Measurements from ENCODE around the gene GPRIN3. TPM values are rescaled to one million over a fixed set of nuclear protein-coding genes. Genes with fewer than 3 reads are reported as not detected.

The GPRIN3 gene
- total RNA-seq, 2 donors from 2014 or later = 5.3 to 5.7 TPM

DNA sequence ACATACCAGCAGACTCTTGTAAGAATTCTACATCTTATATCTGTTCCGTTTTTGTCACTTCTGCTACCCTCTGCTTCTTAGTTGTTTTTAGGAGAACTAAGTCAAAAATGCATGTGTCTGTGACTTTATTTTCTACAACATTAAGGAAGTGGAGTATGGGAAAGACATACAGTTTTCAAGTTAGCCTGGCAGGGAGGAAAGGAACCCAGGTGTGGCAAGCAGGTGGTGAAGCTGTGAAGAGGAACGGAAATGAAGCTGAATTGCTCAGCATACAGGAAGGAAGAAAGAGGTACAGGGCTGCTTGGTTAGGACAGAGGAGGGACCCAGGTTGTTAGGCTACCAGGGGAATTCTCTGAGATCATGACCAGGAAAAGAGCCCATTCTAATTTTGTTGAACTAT lies 9.4 kb downstream of the GPRIN3 start:
- intact Hi-C loops (cut with DNase I) = no loop called here
- peak; percentile 35 for ATAC-seq
- no peak for DNase-seq

DNA sequence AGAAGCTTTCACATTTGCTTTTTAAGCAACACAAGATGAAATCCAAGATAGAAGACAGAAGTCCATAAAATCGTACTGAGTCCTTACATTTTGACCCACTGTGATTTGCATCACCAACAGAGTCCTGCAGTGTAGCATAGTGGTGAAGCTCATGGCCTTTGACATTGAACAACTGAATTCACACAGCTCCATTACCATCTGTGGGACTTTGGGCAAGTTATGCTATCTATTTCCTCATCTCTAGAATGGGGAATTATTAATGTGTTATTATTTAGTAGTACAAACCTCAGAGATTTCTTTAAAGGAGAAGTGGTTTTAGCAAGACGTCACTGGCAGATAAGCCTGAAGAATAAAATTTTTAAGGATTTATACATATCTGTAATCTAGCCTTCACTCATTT lies 10.7 kb downstream of the GPRIN3 start:
- DNase-seq = no peak
- intact Hi-C loops (cut with DNase I) = no loop called here

DNA sequence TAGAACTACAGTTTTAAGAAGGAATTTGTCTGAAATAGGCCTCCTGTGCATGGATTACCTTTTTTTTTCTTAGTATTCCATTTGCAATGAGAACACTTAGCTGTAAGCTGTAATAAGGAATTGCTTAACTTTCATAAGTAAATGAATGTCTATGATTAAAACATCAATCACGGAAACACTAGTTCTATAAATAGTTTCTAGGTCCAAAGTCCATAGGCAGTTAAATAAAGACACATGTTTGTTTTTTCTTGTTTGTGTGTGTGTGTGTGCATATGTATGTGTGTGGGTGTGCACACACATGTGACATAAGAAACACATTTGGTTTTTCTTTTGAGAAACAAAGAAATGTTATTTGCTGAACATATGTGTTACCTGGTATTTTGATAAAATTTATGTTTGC lies 11.2 kb downstream of the GPRIN3 start:
- intact Hi-C loops (cut with DNase I) = no loop called here
- ATAC-seq = no peak
- no peak for DNase-seq

More for the DNA sequence above, 10.7 kb downstream of the GPRIN3 start:
- no peak for ATAC-seq

DNA sequence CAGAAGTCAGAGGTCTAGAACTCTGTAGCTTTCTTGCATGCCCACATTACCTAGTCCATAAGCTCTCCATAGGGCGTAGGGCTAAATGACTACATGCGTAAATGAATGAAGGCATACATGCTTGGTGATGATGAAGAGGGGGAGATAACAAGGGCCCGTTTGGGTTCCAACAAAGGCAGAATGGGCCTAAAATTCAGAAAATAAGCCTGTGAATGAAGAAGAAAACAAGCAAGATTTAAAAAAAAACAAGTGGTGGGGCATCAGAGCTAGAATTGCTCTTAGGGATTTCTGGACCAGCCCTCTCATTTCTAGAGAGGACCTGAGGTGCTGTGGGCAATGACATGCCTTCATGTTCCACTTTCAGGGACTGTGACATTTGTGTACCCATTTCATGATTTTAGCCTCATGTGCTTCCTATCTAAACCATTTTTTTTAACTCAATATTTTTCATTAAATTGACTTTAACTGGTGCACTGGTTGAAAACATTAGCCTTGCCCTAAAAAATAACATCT lies 12.1 kb downstream of the GPRIN3 start:
- intact Hi-C loops (cut with DNase I) = no loop called here
- DNase-seq = no peak
- ATAC-seq = no peak

DNA sequence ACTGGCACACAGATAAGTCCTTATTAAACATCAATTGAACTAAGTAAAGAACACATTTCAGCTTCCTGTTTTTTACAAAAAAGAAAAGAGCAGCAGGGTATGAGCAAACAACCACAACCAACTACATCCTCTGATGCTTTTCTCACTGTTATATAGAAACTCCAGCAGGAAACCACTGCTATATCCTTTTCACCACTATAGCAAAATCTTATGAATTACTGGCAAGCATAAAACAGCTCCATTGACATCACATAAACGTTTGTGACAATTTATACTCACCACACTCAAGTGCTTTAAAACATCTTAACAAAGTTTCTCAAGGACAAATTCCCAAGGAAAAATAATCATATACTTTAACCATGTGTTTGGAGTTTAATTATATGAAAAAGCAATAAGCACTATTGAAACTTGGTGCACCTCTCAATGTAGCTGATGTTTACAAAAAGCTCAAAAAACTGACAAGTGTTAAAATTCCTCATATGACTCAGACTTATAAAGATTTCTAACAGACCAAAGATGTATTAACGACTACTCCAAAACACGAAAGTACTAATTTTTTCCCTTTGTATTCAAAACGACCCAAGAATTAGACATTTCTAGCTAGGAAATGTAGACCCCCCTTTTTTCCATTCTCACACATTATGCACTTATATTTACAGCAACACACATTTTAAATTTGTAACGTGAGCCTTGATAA lies 12.9 kb downstream of the GPRIN3 start:
- ATAC-seq = peak; percentile 33 to 48
- intact Hi-C loops (cut with DNase I) = no loop called here
- DNase-seq = no peak

DNA sequence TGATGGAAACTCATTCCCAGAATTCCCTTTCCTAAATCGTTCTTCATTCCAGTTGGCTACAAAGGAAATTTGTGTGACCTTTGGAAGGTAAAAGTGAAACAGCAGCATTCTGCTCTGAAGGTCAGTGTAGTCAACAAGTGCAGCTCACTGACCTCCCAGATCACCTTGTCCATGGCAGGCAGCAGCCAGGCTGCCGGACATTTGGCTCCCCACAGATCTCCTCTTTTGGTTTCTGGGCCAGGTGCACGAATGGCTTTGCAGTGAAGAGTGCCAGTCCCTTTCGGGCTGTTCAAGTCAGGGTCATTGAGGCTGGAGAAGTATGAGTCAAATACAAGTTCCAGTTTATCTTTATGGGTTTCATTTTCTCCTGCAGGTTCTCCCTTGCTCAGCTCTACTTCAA lies 14.3 kb downstream of the GPRIN3 start:
- intact Hi-C loops (cut with DNase I) = no loop called here
- no peak for DNase-seq
- no peak for ATAC-seq

DNA sequence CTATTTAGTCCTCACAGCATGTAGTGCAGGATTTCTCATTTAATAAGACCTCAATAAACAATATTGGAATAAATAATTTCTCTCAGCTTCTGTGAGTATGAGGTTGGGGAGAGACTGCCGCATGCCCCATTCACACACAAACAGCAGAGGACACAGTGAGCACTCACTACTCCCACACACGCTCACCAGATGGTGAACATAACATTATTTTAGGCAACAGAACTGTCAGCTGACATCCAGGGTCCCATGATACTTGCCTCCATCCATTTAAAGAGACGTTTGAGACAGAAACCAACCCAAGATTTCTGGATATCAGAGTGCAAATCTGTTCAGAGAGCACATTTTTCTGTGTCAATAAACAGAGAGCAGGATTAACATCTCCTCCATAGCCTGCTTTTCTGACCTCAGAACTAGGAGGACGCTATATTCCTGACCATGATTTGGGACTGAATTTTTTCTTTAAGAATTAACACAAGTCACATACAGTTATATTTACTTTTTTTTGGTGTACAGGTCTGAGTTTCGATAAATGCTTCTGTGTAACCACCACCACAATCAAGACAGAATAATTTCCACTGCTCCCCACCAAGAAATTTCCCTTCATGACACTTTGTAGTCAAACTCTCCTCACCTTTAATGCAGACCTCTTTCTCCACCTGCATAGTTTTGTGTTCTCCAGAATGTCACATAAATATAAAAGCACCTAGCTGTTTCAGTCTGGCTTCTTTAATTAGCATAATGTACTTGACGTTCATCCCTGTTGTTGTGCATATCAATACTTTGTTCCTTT lies 16.7 kb downstream of the GPRIN3 start:
- ATAC-seq = peak; percentile 73 to 75
- intact Hi-C loops (cut with DNase I) = no loop called here
- no peak for DNase-seq

DNA sequence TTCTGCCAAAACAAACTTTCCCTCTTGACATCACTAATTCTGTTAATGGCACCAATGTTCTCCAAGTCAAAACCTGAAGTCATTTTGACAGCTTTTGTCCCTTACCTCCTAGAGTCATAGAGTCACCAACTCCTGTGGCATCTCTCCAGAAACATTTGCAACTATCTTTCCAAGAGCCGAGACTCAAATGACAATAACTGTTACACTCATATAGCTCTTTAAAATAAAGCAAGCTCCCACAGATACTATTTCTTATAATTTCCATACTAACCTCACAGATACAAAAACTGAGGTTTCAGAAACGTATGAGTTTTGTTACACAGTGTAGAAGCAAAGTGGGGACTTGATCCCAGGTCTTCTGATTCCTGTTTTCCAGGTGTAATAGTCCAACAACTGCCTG lies 18.3 kb downstream of the GPRIN3 start:
- ATAC-seq = no peak
- intact Hi-C loops (cut with DNase I) = no loop called here

DNA sequence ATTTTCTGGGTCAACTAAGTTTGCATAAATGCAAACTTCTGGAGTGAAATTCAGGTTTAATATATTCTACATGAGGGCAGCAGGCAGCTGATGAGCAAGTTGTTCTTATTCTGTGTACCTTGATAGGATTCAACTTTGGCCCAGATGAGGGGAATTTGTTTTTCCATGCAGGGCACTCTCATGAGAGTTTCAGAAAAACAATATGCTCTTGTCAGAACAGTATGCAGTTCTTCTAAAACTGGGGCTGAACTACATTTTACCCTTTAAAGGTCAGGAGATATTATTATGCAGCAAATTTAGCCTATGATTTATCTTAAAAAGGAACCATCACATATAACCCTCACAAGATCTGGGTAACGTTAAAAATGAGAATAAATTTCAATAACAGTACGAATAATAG lies 19.2 kb downstream of the GPRIN3 start:
- no peak for ATAC-seq
- intact Hi-C loops (cut with DNase I) = no loop called here

More for the DNA sequence above, 18.3 kb downstream of the GPRIN3 start:
- DNase-seq = no peak

DNA sequence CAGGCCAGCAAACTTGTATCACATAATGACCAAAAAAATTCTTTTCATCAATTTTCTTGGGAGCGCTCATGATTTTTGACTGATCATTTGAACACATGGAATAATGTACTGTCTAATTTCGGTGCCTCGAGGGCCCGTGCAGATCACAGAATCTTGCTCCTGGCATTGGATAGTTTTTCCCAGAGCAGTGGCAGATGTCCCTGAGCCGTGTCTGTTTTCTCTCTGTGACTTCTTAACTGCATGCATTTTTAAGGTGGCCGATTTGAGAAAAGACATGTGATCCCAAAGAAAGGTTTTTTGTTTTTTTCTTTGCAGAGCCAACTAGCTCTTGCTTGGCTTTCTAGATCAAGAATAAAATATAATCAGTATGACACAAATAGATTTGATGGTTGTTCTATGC lies 19.7 kb downstream of the GPRIN3 start:
- DNase-seq = no peak
- intact Hi-C loops (cut with DNase I) = no loop called here
- no peak for ATAC-seq

More for the DNA sequence above, 19.2 kb downstream of the GPRIN3 start:
- DNase-seq = no peak

DNA sequence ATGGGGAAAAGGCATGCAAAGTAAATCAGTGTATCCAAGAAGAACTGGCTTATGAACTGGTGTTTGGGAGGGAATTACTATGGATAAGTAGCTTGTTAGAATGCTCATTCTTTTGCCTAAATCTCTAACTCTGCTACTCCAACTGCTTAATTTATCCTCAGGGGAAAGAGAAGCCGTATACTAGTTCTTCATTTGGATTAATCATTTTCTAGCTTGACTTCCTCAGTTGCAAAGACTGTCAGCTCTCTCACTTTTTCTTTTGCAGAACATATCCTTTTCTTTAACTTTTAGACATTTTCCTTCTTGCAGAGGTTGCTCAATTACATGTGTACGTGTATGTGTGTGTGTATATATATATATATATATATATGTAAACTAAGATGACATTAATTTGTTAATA lies 21.9 kb downstream of the GPRIN3 start:
- DNase-seq (no peak), ATAC-seq (no peak)
- intact Hi-C loops (cut with DNase I) = no loop called here

DNA sequence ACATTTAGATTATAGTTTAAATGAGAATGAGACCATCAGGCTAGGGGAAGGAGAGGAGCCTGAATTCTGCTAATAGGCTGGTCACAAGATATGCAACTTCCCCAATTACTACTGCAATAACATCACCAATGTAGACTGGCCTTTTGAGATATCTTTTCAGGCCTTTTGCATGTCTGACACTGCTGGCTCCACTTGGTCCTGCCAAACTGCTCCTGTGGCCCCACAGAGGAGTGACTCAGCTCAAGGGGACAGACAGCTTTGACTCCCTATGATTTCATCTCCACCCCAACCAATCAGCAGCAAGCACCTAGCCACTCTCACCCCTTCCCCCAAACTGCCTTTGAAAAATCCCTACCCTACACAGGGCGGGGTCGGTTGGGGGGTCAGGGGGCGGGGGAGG lies 22.8 kb downstream of the GPRIN3 start:
- ATAC-seq (peak; percentile 24 to 78), DNase-seq (no peak)
- intact Hi-C loops (cut with DNase I) = no loop called here

DNA sequence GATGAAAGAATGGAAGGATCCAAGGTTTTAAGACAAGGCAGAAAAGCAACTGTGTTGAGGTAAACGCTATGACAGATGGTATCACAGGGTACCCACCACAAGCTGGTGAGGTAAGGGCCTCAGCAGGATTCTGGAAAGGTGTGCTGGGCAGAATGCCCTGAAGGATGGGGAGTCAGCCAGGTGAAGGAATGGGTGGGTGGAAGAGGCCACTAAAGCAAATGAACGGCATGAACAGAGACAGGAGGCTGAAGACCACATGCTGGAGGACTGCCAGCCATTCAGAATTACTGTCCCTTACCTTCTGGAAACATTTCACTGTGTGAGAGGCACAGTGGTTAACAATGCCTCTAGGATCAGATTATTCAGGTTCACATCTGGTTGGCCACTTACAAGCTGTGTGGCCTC lies 23.6 kb downstream of the GPRIN3 start:
- intact Hi-C loops (cut with DNase I) = no loop called here
- DNase-seq = no peak
- ATAC-seq = no peak

DNA sequence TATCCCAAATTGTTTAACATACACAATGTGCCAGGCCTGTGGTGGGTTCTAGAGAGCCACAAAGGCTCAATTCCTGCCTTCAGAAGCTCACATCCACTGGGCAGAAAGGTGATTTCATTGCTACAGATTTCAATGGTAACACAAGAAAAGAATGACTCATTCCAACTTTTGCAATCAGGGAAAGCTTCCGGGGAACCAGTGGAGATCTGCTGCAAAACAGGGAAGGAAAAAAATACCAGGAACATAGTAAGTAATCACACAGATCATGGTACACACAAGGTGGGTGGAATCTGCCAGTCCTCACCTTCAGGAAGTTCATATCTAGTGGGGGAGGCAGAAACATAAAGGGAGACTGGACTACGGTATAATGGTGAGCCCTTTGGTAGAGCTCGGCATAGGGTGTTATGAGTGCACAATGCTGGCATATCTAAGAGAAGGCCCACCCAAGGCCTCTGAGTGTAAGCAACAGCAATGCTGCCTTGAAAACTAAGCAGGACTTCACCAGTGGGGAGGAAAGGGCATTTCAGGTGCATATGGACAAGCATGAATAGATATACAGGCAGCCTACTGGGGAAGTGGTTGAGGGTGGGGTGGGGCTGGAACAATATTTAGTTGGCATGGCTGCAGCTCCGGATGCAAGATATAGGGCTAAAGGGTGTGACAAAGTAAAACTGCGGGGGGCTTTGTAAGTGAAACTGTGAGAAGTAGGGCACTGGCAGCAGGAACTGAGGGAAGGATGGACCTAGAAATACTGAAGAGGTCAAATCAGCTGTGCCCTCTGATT lies 24.2 kb downstream of the GPRIN3 start:
- intact Hi-C loops (cut with DNase I) = no loop called here
- ATAC-seq = peak in 1 of 2 donors; percentile 40
- no peak for DNase-seq

DNA sequence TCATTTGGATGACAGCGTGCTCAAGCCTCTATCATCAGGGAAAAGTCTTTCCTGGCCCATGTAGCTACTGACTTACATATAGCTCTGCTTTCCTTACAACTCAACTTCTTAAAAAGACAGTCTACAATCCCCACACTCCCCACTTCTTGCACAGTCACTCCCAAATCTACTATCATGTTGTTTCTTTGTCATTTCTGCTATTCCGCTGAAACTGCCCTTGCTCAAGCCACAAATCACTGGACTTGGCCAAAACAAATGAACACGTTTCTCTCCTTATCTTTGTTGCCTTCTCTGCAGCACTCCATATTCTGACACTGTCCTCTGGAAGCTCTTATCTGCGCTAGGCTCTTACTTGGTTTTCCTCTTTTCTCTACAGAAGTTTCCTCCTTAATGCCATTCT lies 28.2 kb downstream of the GPRIN3 start:
- intact Hi-C loops (cut with DNase I) = no loop called here
- no peak for ATAC-seq

DNA sequence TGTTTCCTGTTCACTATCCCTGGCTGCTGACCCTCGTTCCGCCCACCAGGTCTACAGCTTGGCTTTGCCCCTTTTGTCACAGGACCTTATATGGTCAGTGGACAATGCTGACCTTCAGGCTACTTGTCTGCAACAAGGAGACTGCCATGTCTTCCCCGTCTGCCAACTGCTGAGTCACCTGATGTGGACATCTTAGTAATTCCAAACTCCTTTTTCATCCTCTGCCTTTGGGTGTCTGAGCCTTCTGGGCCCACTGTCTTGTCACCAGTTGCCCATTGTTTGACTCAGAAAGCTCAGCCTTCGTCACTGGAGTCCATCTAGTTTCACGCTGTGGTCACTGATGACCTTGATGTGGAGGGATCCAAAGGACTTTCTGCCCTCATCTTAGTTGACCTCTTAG lies 30.2 kb downstream of the GPRIN3 start:
- ATAC-seq (peak in 1 of 2 donors; percentile 20), DNase-seq (no peak)
- intact Hi-C loops (cut with DNase I) = no loop called here

More for the DNA sequence above, 28.2 kb downstream of the GPRIN3 start:
- DNase-seq = no peak

DNA sequence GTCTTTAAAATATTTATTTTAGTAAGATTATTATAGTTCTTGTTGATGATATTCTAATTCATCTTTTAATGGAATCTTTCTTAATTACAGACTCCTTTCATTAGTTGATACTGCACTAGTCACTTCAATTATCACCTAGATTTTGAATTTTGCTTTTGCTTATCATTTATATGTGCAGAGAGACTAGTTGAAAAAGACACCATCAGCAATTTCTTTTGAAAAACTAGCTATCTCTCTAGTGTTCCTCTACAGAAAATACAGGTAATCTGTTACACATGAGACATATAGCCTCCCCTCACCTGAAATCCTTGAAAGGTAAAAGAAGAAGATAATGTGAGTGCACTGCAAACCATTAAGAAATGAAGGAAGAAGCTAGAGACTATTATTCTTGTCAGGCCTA lies 31.3 kb downstream of the GPRIN3 start:
- intact Hi-C loops (cut with DNase I) = no loop called here
- DNase-seq = no peak
- ATAC-seq = no peak

DNA sequence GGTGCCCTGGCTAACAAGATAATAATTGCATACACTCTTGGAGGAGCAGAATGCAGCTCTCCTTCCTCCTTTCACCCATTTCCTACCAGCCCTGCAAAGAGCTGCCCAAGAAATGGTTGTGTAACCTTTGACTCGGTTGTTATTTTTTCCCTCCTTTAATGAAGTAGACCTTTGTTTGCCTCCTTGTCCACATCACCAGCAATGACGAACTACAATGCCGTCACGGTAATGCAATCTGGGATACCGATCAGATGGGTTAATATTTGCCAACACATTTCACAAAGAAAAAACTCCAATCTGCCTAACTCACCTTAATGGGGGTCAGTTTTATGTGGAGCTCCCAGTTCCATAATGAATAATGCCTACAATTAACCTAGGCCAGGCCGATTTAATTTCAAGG lies 32.0 kb downstream of the GPRIN3 start:
- no peak for ATAC-seq
- DNase-seq = no peak
- intact Hi-C loops (cut with DNase I) = no loop called here

DNA sequence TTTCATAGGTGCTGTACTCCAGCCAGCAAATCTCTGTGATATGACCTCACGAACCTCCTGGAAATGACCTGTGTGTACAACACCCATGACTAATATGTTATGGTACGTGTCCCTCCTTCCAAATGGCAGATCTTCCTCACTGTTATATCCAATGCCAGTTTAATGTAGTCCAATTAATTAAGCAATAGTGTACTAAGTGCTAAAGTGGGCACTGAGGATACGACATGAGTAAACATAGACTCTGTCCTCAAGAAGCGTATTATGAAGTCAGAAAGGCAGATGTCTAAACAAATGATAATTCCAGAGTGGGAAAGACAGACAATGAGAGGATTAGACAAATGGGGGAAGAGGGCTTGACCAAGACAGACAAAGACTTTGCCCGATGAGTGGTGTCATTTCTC lies 33.9 kb downstream of the GPRIN3 start:
- ATAC-seq (peak in 1 of 2 donors; percentile 74), DNase-seq (no peak)
- intact Hi-C loops (cut with DNase I) = no loop called here

DNA sequence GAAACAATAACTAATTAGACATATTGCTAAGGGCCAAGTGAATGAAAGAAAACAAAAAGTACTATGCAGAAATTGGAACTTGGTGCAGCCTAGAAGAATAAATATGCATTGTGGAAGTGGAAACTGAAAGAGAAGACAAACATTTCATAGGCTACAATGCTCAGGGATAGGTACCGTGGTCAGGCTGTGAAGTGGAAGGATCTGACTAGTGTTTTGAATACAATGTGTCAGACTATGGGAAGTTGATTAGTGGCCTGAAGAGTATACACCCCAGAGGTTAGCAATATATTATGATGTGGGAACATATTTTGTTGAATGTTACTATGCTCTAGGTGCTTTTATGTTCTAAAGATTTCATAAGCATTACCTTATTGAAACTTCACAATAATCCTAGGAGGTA lies 36.8 kb downstream of the GPRIN3 start:
- intact Hi-C loops (cut with DNase I) = no loop called here
- DNase-seq = no peak
- ATAC-seq = no peak

All from left cardiac atrium (tissue), 4 donors.